ENCODE results near the gene SGSH.

SGSH gene

DNA sequence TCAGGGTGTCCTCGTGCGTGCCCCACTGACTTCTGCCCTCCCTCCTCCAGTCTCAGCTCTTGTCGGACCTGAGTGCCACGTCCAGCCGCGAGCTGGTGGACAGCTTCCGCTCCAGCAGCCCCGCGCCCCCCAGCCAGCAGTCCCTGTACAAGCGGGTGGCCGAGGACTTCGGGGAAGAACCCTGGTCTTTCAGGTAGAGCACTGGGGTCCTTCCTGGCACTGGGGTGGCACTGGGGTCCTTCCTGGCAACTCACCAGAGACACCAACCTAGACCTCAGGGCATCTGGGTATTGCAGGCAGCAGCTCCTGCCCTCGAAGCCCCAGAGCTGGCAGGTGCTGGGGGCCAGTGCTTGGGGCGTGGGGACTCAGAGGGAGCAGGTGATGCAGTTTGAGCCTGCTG lies 25.0 kb downstream of the SGSH start:
- no peak for DNase-seq (ENCODE audit: low read depth in 1 of 2, low spot score in 1 of 2)
- in situ Hi-C loops (cut with HindIII; ENCODE audit: low pct_unique_long_range_greater_than_20kb, low sequenced_read_pairs) = no loop called here
- TF ChIP-seq JUND (IDR thresholded peaks at IDR 0.05; ENCODE audit: low read depth) = no peak

DNA sequence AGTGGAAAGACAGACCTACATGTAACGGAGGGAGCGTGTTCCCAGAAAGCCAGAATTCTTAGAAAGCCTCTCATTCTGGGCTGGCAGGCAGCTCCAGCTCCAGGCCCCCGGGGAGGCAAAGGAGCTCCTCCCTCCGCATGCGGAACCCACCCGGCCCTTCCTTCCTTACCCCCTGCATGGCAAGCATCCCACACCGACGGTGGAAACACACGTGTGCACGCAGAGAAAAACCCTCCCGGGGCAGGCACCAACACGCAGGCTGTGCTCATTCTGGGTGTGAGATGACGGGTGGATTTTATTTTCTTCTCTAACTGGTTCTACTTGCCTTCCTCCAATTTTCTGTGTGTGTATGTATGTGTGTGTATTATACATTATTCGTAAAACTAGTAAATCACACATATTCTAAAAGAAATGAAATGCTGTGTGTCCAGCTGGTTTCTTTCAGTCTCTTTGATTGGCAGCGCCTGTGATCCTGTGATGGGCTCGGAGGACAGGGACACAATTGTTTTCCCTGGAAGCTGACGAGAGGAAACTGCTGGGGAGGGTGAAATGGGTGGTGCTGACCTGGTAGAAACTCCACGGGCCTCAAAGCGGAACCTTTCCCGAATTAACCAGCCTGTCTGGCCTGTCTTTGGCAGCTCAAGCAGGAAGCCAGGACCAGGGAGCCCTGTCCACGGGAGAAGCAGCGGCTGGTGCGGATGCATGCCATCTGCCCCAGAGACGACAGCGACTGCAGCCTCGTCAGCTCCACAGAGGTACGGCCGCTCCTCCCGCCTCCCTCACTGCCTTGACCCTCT lies 28.1 kb downstream of the SGSH start:
- no peak for TF ChIP-seq JUND (IDR thresholded peaks at IDR 0.05; ENCODE audit: low read depth)
- in situ Hi-C loops (cut with HindIII; ENCODE audit: low pct_unique_long_range_greater_than_20kb, low sequenced_read_pairs) = no loop called here
- DNase-seq (ENCODE audit: low read depth in 1 of 2, low spot score in 1 of 2) = no peak

DNA sequence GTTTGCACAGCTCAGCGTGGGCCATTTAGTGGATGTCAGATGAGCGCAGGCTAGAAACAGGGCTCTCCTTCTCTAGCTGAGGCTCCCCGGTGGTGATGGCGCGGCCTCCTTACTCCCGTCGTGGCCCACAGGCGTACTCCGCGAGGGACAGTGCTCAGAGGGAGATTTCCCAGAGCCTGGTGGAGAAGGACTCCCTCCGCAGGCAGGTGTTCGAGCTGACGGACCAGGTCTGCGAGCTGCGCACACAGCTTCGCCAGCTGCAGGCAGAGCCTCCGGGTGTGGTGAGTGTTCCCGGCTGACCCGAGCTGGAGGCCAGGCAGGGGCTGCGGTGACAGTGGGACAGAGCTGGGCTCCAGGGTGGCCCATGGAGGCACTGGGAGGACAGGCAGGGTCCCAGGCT lies 28.9 kb downstream of the SGSH start:
- no peak for DNase-seq (ENCODE audit: low read depth in 1 of 2, low spot score in 1 of 2)
- in situ Hi-C loops (cut with HindIII; ENCODE audit: low pct_unique_long_range_greater_than_20kb, low sequenced_read_pairs) = no loop called here
- no peak for TF ChIP-seq JUND (IDR thresholded peaks at IDR 0.05; ENCODE audit: low read depth)

DNA sequence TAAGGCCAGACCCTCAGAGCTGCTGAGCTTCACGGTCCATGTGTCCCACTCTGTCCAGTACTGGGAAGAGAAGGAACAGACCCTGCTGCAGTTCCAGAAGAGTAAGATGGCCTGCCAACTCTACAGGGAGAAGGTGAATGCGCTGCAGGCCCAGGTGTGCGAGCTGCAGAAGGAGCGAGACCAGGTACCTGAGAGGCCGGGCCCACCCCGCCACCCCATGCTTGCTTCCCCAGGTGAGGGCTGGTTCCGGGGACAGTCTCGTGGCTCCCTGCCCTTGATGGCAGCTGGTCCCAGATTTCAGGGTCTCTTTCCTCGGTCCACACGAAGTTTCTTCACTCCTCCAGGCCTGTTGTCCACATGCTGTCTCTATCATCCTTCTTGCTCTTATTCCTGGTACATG lies 29.4 kb downstream of the SGSH start:
- in situ Hi-C loops (cut with HindIII; ENCODE audit: low pct_unique_long_range_greater_than_20kb, low sequenced_read_pairs) = no loop called here
- no peak for DNase-seq (ENCODE audit: low read depth in 1 of 2, low spot score in 1 of 2)
- TF ChIP-seq JUND (IDR thresholded peaks at IDR 0.05; ENCODE audit: low read depth) = no peak

GRCh38 chr17:80189611-80190010 lies 30.5 kb downstream of the SGSH start:
- in situ Hi-C loops (cut with HindIII; ENCODE audit: low pct_unique_long_range_greater_than_20kb, low sequenced_read_pairs) = no loop called here
- TF ChIP-seq JUND (IDR thresholded peaks at IDR 0.05; ENCODE audit: low read depth) = no peak
- DNase-seq (ENCODE audit: low read depth in 1 of 2, low spot score in 1 of 2) = no peak

DNA sequence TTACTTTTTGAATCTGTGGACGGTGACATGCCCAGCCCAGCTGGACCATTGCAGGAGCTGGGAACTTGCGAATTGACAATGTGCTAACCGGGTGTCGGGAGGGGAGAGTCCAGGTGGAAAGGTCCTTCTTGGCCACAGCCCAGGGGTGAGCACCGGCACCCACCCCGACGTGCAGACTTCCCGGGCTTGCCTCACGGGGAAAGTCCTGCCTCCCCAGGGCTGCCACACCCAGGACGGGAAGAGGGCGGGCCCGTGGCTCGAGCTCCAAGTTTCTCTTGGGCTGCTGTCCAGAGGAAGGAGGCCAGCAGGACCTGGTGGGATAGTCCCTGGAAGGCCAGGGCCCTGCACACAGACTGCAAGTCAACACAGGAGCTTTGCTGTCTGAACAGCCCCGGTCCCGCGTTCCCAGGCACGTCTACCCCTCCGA lies 32.6 kb downstream of the SGSH start:
- in situ Hi-C loops (cut with HindIII; ENCODE audit: low pct_unique_long_range_greater_than_20kb, low sequenced_read_pairs) = no loop called here
- no peak for DNase-seq (ENCODE audit: low read depth in 1 of 2, low spot score in 1 of 2)
- no peak for TF ChIP-seq JUND (IDR thresholded peaks at IDR 0.05; ENCODE audit: low read depth)

DNA sequence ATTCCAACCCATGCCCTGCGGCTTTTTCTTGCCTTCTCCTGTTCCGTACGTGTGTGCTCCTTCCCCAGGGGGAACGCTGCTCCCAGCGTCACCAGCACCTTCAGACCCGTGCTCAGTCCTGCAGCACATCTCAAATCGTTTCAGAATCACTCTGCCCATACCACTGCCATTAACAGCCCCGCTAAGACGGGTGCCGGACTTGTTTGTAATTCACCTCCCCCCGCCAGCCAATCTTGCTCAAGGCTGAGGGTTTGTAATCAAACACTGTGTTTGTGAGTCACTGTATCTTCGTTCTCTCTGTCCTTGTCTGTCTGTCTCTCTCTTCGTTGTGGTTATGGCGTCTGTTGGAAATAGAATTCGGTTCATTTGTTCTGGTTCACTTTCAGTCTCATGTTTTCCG lies 33.0 kb downstream of the SGSH start:
- in situ Hi-C loops (cut with HindIII; ENCODE audit: low pct_unique_long_range_greater_than_20kb, low sequenced_read_pairs) = no loop called here
- no peak for TF ChIP-seq JUND (IDR thresholded peaks at IDR 0.05; ENCODE audit: low read depth)
- DNase-seq (ENCODE audit: low read depth in 1 of 2, low spot score in 1 of 2) = no peak

GRCh38 chr17:80185968-80186367 lies 34.2 kb downstream of the SGSH start:
- in situ Hi-C loops (cut with HindIII; ENCODE audit: low pct_unique_long_range_greater_than_20kb, low sequenced_read_pairs) = no loop called here
- DNase-seq (ENCODE audit: low read depth in 1 of 2, low spot score in 1 of 2) = no peak
- TF ChIP-seq JUND (IDR thresholded peaks at IDR 0.05; ENCODE audit: low read depth) = no peak

DNA sequence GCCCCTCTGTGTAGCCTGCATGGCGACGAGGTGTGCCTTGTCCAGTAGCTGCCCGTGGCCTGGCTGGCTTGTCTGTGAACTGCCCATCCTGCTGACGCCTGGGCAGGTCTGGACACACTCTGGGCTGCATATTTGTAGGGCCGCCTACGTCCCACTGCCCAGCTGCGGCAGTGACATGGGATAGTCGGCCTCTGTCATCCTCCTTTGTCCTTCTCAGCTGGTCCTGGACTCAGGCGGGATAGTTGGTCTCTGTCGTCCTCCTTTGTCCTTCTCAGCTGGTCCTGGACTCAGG lies 35.8 kb downstream of the SGSH start:
- no peak for DNase-seq (ENCODE audit: low read depth in 1 of 2, low spot score in 1 of 2)
- no peak for TF ChIP-seq JUND (IDR thresholded peaks at IDR 0.05; ENCODE audit: low read depth)
- in situ Hi-C loops (cut with HindIII; ENCODE audit: low pct_unique_long_range_greater_than_20kb, low sequenced_read_pairs) = no loop called here

DNA sequence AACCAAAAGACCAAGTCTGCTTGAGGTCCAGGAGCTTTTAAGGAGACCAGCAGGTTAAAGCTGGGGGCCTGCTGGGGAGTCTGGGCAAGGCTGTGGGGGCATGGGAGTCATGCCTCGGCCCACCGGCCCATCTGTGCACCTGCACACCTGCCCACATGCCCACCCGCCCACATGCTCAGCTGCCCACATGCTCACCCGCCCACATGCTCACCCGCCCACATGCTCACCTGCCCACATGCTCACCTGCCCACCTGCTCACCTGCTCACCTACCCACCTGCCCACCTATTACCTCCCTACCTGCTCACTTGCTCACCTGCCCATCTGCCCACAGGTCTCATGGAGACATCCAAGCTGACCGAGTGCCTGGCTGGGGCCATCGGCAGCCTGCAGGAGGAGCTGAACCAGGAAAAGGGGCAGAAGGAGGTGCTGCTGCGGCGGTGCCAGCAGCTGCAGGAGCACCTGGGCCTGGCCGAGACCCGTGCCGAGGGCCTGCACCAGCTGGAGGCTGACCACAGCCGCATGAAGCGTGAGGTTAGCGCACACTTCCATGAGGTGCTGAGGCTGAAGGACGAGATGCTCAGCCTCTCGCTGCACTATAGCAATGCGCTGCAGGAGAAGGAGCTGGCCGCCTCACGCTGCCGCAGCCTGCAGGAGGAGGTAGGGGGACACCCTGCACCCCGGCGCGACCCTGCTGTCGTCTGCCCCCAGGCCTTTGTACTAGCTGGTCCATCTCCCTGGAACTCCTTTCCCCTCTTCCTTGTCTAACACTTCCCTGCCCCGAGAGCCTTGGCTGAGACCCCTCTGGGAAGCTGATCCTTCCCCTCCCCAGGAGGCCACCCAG lies 36.3 kb downstream of the SGSH start:
- in situ Hi-C loops (cut with HindIII; ENCODE audit: low pct_unique_long_range_greater_than_20kb, low sequenced_read_pairs) = no loop called here
- no peak for DNase-seq (ENCODE audit: low read depth in 1 of 2, low spot score in 1 of 2)
- no peak for TF ChIP-seq JUND (IDR thresholded peaks at IDR 0.05; ENCODE audit: low read depth)

DNA sequence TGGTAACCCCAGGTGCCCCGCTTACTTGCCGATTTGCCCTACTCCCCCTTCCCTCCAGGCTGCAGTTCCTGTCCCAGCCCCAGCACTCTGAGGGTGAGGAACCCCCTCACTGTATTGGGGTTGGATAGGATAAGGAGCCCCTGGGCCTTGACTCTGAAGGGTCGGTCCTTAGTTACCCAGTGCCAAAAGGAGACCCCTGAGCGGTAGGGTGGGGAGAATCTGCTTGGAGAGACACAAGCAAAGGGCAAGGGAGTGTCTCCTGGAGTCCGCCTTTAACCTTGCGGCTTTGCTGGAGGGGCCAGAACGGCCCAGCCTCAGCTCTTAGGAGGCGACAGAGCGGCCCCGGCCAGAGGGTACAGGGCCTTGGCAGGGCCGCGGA lies 37.3 kb downstream of the SGSH start:
- no peak for TF ChIP-seq JUND (IDR thresholded peaks at IDR 0.05; ENCODE audit: low read depth)
- in situ Hi-C loops (cut with HindIII; ENCODE audit: low pct_unique_long_range_greater_than_20kb, low sequenced_read_pairs) = no loop called here
- DNase-seq (ENCODE audit: low read depth in 1 of 2, low spot score in 1 of 2) = no peak

DNA sequence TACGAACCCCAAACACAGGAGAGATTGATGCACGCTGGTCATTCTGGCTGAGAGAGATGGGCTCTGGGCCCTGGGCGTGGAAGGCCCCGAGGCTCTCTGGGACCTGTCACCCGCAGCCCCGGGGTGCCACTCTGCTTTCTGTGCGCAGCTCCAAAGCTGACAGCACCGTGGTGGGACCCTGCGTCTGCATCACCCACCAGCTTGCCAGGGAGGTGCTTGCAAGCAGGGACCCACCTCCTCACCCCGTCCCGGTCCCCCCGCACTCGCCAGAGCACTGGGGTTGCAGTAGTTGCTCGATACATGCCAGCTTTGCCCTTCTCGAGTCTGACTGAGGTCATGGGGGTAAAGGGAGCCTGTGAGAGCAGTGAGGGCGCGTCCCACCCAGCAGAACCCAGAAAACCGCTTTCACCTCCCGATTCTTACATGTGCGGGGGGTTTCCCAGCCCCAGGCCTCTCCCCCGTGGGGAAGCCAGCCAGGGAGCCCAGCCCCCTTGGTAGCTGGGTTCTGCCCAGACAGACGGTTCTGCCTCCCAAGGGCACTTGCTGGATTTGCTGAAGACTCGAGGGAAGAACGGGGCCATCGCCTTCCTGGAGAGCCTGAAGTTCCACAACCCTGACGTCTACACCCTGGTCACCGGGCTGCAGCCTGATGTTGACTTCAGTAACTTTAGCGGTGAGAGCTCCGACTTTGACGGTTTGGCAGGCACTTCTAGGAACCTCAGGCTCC lies 37.9 kb downstream of the SGSH start:
- DNase-seq (ENCODE audit: low read depth in 1 of 2, low spot score in 1 of 2) = no peak
- no peak for TF ChIP-seq JUND (IDR thresholded peaks at IDR 0.05; ENCODE audit: low read depth)
- in situ Hi-C loops (cut with HindIII; ENCODE audit: low pct_unique_long_range_greater_than_20kb, low sequenced_read_pairs) = no loop called here

GRCh38 chr17:80181431-80181830 lies 38.7 kb downstream of the SGSH start:
- TF ChIP-seq JUND (IDR thresholded peaks at IDR 0.05; ENCODE audit: low read depth) = no peak
- DNase-seq (ENCODE audit: low read depth in 1 of 2, low spot score in 1 of 2) = no peak
- in situ Hi-C loops (cut with HindIII; ENCODE audit: low pct_unique_long_range_greater_than_20kb, low sequenced_read_pairs) = no loop called here

Data from T47D (cell line).